Small intestine (tissue), 4 donors: ENCODE data around the gene GGNBP2. TPM values are rescaled to one million over a fixed set of nuclear protein-coding genes. Genes with fewer than 3 reads are reported as not detected.

Experiments
- polyA plus RNA-seq, 4 donors: library from polyadenylated mRNA; stranded (reverse) in 3 of 4; unstranded in 1 of 4; fragments of 200-250 nt in 3 of 4; fragments of 120-200 nt in 1 of 4; gene quantifications; one replicate each; pipeline versions ENCODE4 v1.2.1 to v1.2.3, GENCODE V29; 2013
- donor health status: healthy with polysubstance abuse.
- donor health status: Bipolar disorder and iron deficiency.
- donor health status: healthy.

GGNBP2 gene
- polyA plus RNA-seq, 4 donors = 40.1 to 107 (median 64.4) TPM

Other genes with a start within 250 kb of the GGNBP2 start
- gene TBC1D3G, start 221.0 kb upstream of the GGNBP2 start, polyA plus RNA-seq = 10 to 100 TPM in 1 of 4 donors, 1 to 10 TPM in 1, not detected in 2; 2.7 to 17.7 TPM
- gene TBC1D3H, start 156.5 kb upstream of the GGNBP2 start, polyA plus RNA-seq = under 1 TPM in 1 of 4 donors, not detected in 3; 0.58 TPM
- 10 to 100 TPM; 41.8 to 53.4 (median 48.7) TPM for gene ZNHIT3, start 58.2 kb upstream of the GGNBP2 start, polyA plus RNA-seq
- gene MYO19, start 10.1 kb upstream of the GGNBP2 start, polyA plus RNA-seq = 10 to 100 TPM; 35.9 to 54.8 (median 48.6) TPM
- 1 to 10 TPM; 2.5 to 9.0 (median 5.9) TPM for gene PIGW, start 9.9 kb upstream of the GGNBP2 start, polyA plus RNA-seq
- gene DHRS11, start 47.0 kb downstream of the GGNBP2 start, polyA plus RNA-seq = 100 to 1,000 TPM; 195 to 654 (median 459) TPM
- 10 to 100 TPM in 3 of 4 donors, 1 to 10 TPM in 1; 7.8 to 20.6 (median 16.1) TPM for gene MRM1, start 56.7 kb downstream of the GGNBP2 start, polyA plus RNA-seq